Adrenal gland (tissue), 5 donors: ENCODE results near the gene ZNF506.

ENCODE experiments used
- POLR2A ChIP-seq, 2 donors: fragments of 450-650 bp; IDR thresholded peaks; one replicate each; pipeline ENCODE4 v1.6.1; 2017; ENCODE audit warnings: antibody characterized with exemption in 2 of 2, mild to moderate bottlenecking in 2 of 2, moderate library complexity in 1 of 2
- TF ChIP-seq, protein P1 (sequence below), 6 experiments: fragments of 450-650 bp in 4 of 6; fragments of 200-600 bp in 2 of 6; sonication (generic) in 1 of 6; IDR thresholded peaks; 1 replicate in 5 of 6; 2 replicates in 1 of 6; pipeline versions ENCODE4 v1.5.1 to v1.8.0; 2016 to 2021; ENCODE audit warnings: antibody characterized with exemption in 6 of 6, mild to moderate bottlenecking in 2 of 6, moderate library complexity in 1 of 6
- donor health status: DM: no; HTN: no; CAD: no.

DNA sequence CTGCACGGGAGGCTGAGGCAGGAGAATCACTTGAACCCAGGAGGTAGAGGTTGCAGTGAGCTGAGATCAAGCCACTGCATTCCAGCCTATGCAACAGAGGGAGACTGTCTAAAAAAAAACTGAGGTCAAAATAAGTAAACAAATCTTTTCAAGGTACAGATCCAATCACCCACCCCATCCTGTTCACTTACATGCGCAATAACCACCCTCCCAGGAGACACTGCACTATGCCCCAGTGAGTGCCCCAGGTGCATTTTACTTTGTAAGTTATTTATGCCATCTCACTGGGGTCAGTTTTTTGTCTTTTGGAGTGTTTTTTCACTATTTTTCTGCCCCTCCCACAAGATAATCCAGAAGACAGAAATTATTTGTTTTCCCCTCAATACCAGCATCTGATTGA, 37.2 kb upstream of the ZNF506 start:
- TF ChIP-seq, protein P1, sequence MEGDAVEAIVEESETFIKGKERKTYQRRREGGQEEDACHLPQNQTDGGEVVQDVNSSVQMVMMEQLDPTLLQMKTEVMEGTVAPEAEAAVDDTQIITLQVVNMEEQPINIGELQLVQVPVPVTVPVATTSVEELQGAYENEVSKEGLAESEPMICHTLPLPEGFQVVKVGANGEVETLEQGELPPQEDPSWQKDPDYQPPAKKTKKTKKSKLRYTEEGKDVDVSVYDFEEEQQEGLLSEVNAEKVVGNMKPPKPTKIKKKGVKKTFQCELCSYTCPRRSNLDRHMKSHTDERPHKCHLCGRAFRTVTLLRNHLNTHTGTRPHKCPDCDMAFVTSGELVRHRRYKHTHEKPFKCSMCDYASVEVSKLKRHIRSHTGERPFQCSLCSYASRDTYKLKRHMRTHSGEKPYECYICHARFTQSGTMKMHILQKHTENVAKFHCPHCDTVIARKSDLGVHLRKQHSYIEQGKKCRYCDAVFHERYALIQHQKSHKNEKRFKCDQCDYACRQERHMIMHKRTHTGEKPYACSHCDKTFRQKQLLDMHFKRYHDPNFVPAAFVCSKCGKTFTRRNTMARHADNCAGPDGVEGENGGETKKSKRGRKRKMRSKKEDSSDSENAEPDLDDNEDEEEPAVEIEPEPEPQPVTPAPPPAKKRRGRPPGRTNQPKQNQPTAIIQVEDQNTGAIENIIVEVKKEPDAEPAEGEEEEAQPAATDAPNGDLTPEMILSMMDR (IDR thresholded peaks at IDR 0.05) = no peak
- TF ChIP-seq POLR2A (IDR thresholded peaks at IDR 0.05) = no peak
